Ishikawa (cell line): Measurements from ENCODE around the gene AGAP3.

Source experiments
- CEBPB ChIP-seq: IDR thresholded peaks from 2 replicates; pipeline ENCODE4 v1.6.1; 2012
- EP300 ChIP-seq: IDR thresholded peaks from 2 replicates; pipeline ENCODE4 v1.6.1; 2012; ENCODE audit warnings: borderline replicate concordance
- MAX ChIP-seq: IDR thresholded peaks from 2 replicates; pipeline ENCODE4 v1.6.1; 2012
- ZBTB7A ChIP-seq: IDR thresholded peaks from 2 replicates; pipeline ENCODE4 v1.6.1; 2012; ENCODE audit warnings: low read depth

GRCh38 chr7:151140826-151141225, 54.6 kb downstream of the AGAP3 start:
- TF ChIP-seq ZBTB7A, result no peak
- TF ChIP-seq CEBPB, result no peak
- no peak for TF ChIP-seq MAX
- TF ChIP-seq EP300, result no peak
